Ectodermal cell (in vitro differentiated cells): ENCODE results near the gene SH3BP1. TPM values are rescaled to one million over a fixed set of nuclear protein-coding genes. Genes with fewer than 3 reads are reported as not detected.
"Not testable (repeated sequence)": the region's sequence is repeated elsewhere in the genome, so short reads cannot be mapped to it uniquely, and the experiment has no call there.

Experiments used
- H3K27ac ChIP-seq: 2 replicates; pipeline ENCODE4 v1.7.0; 2013; ENCODE audit warnings: mild to moderate bottlenecking, low read depth, low read length; ENCODE audit not compliant: insufficient read depth, poor library complexity, severe bottlenecking
- H3K27me3 ChIP-seq: 2 replicates; pipeline ENCODE4 v1.7.0; 2013; ENCODE audit warnings: mild to moderate bottlenecking, low read length; ENCODE audit not compliant: insufficient read depth, control insufficient read depth, poor library complexity, severe bottlenecking
- H3K36me3 ChIP-seq: one replicate; pipeline ENCODE4 v1.7.0; 2013; ENCODE audit warnings: low read length; ENCODE audit not compliant: control insufficient read depth, insufficient read depth
- H3K4me1 ChIP-seq: one replicate; pipeline ENCODE4 v1.7.0; 2013; ENCODE audit warnings: low read length; ENCODE audit not compliant: control insufficient read depth, insufficient read depth
- H3K4me3 ChIP-seq: 2 replicates; pipeline ENCODE4 v1.7.0; 2013; ENCODE audit warnings: low read depth, low read length, control low read depth; ENCODE audit not compliant: insufficient read depth
- H3K9me3 ChIP-seq: 2 replicates; pipeline ENCODE4 v1.7.0; 2013; ENCODE audit warnings: mild to moderate bottlenecking, low read length, moderate library complexity; ENCODE audit not compliant: control insufficient read depth
- WGBS, 2 experiments: methylation state at CpG; one replicate each; pipeline ENCODE4 v1.1.7; 2013; ENCODE audit warnings: missing lambda C conversion rate in 2 of 2; 5-methylcytosine and 5-hydroxymethylcytosine counted together
- polyA plus RNA-seq, 4 experiments: library from polyadenylated mRNA; stranded (reverse); fragments of 50-300 nt; gene quantifications; one replicate each; pipeline ENCODE4 v1.2.3, GENCODE V29; 2013

The SH3BP1 gene
- 14.0 TPM for polyA plus RNA-seq (2013, experiment 1 of 4)
- polyA plus RNA-seq (2013, experiment 2 of 4): 16.0 TPM
- polyA plus RNA-seq (2013, experiment 3 of 4): 13.3 TPM
- polyA plus RNA-seq (2013, experiment 4 of 4): 13.1 TPM

- Histone ChIP-seq H3K4me3 (peak within 1 kb of the TSS; percentile 59), H3K9me3 (no peaks in the 10 kb centered on the region), H3K27me3 (no peaks in the 10 kb centered on the region), H3K4me1 (peaks cover 11% of the 10 kb centered on the region), H3K36me3 (no peaks in the 10 kb centered on the region), H3K27ac (no peak within 1 kb of the TSS)
- 5 to 6% methylated on average over 57 of the region's 57 CpGs for WGBS, 2 experiments
Observed at GRCh38 chr22:37639070-37639760, at the start of gene SH3BP1. Gene SH3BP1 (plus strand): TSS chr22:37639669. CDS start chr22:37639788, 119 bp downstream.

GRCh38 chr22:37591081-37591480, 48.4 kb upstream of the SH3BP1 start:
- not testable (repeated sequence) for H3K4me3 ChIP-seq, H3K36me3 ChIP-seq, H3K27ac ChIP-seq, H3K9me3 ChIP-seq, H3K27me3 ChIP-seq, H3K4me1 ChIP-seq
- 80 to 97% methylated on average over 5 to 6 of the region's 6 CpGs for WGBS, 2 experiments

GRCh38 chr22:37591823-37592404, 47.6 kb upstream of the SH3BP1 start:
- 85 to 88% methylated on average over 12 of the region's 12 CpGs for WGBS, 2 experiments
- no peaks in the 10 kb centered on the region for H3K4me1 ChIP-seq
- H3K9me3 ChIP-seq: no peaks in the 10 kb centered on the region
- H3K36me3 ChIP-seq: no peaks in the 10 kb centered on the region
- H3K27me3 ChIP-seq: no peaks in the 10 kb centered on the region
- peak overlapping the region; percentile 24 for H3K4me3 ChIP-seq
- H3K27ac ChIP-seq: no peak overlapping the region

- 89 to 91% methylated on average over 5 of the region's 5 CpGs for WGBS, 2 experiments
- Histone ChIP-seq H3K27me3 (no peaks in the 10 kb centered on the region), H3K27ac (no peak overlapping the region), H3K36me3 (no peaks in the 10 kb centered on the region), H3K4me1 (no peaks in the 10 kb centered on the region), H3K4me3 (no peak overlapping the region), H3K9me3 (no peaks in the 10 kb centered on the region)
Observed at GRCh38 chr22:37594237-37594636, 45.2 kb upstream of the SH3BP1 start.

GRCh38 chr22:37599153-37599552, 40.3 kb upstream of the SH3BP1 start:
- Histone ChIP-seq H3K27ac (no peak overlapping the region), H3K27me3 (no peaks in the 10 kb centered on the region), H3K4me1 (no peaks in the 10 kb centered on the region), H3K36me3 (no peaks in the 10 kb centered on the region), H3K4me3 (no peak overlapping the region), H3K9me3 (no peaks in the 10 kb centered on the region)
- 90% methylated on average over 4 of the region's 4 CpGs for WGBS, 2 experiments

- WGBS, 2 experiments: 68 to 70% methylated on average over 4 of the region's 4 CpGs
- Histone ChIP-seq H3K27ac (no peak overlapping the region), H3K27me3 (no peaks in the 10 kb centered on the region), H3K4me1 (no peaks in the 10 kb centered on the region), H3K36me3 (no peaks in the 10 kb centered on the region), H3K4me3 (no peak overlapping the region), H3K9me3 (no peaks in the 10 kb centered on the region)
Observed at GRCh38 chr22:37601203-37601539, 38.3 kb upstream of the SH3BP1 start.

GRCh38 chr22:37601540-37602442, 37.7 kb upstream of the SH3BP1 start:
- Histone ChIP-seq H3K27me3 (no peaks in the 10 kb centered on the region), H3K27ac (no peak overlapping the region), H3K4me3 (no peak overlapping the region), H3K4me1 (no peaks in the 10 kb centered on the region), H3K36me3 (no peaks in the 10 kb centered on the region), H3K9me3 (no peaks in the 10 kb centered on the region)
- 61% methylated on average over 14 of the region's 14 CpGs for WGBS, 2 experiments

- H3K27me3 ChIP-seq, H3K9me3 ChIP-seq, H3K27ac ChIP-seq, H3K36me3 ChIP-seq, H3K4me1 ChIP-seq, H3K4me3 ChIP-seq: not testable (repeated sequence)
- WGBS, 2 experiments: 84% methylated on average over 5 of the region's 5 CpGs
Observed at GRCh38 chr22:37602546-37603277, 36.8 kb upstream of the SH3BP1 start.

- Histone ChIP-seq H3K27me3 (no peaks in the 10 kb centered on the region), H3K27ac (no peak overlapping the region), H3K9me3 (no peaks in the 10 kb centered on the region), H3K4me1 (no peaks in the 10 kb centered on the region), H3K4me3 (no peak overlapping the region), H3K36me3 (no peaks in the 10 kb centered on the region)
- WGBS, 2 experiments: 93 to 94% methylated on average over 6 of the region's 6 CpGs
Observed at GRCh38 chr22:37604074-37604473, 35.4 kb upstream of the SH3BP1 start.
